Spleen (tissue), 11 donors: Measurements from ENCODE around the gene POU6F2. TPM values are rescaled to one million over a fixed set of nuclear protein-coding genes. Genes with fewer than 3 reads are reported as not detected.
"Not testable (repeated sequence)": the region's sequence is repeated elsewhere in the genome, so short reads cannot be mapped to it uniquely, and the experiment has no call there.

Experiments
- DNase-seq: peaks from one replicate; pipeline ENCODE4 v3.0.0-alpha.2; 2020
- H3K27ac ChIP-seq, 8 donors: fragments of 200-600 bp; sonication (generic) in 7 of 8; 1 replicate in 4 of 8; 2 replicates in 4 of 8; pipeline versions ENCODE4 v1.5.0 to v1.8.0; 2016 to 2021; ENCODE audit warnings: inconsistent platforms in 4 of 8, mild to moderate bottlenecking in 4 of 8, moderate library complexity in 1 of 8
- H3K27me3 ChIP-seq, 7 donors: fragments of 200-600 bp; sonication (generic) in 6 of 7; replicated peaks in 1 of 7; 1 replicate in 4 of 7; 2 replicates in 3 of 7; pipeline versions ENCODE4 v1.5.0 to v1.8.0; 2016 to 2021; ENCODE audit warnings: inconsistent platforms in 3 of 7, mild to moderate bottlenecking in 1 of 7
- H3K36me3 ChIP-seq, 6 donors: fragments of 200-600 bp; sonication (generic) in 5 of 6; 1 replicate in 4 of 6; 2 replicates in 2 of 6; pipeline versions ENCODE4 v1.5.0 to v1.8.0; 2016 to 2021; ENCODE audit warnings: inconsistent platforms in 2 of 6
- H3K4me1 ChIP-seq, 6 donors: fragments of 200-600 bp; sonication (generic) in 5 of 6; 1 replicate in 3 of 6; 2 replicates in 3 of 6; pipeline versions ENCODE4 v1.5.0 to v1.8.0; 2016 to 2021; ENCODE audit warnings: inconsistent platforms in 3 of 6
- H3K4me3 ChIP-seq, 8 donors: fragments of 200-600 bp; sonication (generic) in 7 of 8; 1 replicate in 4 of 8; 2 replicates in 4 of 8; pipeline versions ENCODE4 v1.5.0 to v1.8.0; 2016 to 2021; ENCODE audit warnings: inconsistent platforms in 4 of 8, mild to moderate bottlenecking in 4 of 8, moderate library complexity in 2 of 8
- H3K9me3 ChIP-seq, 8 donors: fragments of 200-600 bp; sonication (generic) in 7 of 8; 1 replicate in 4 of 8; 2 replicates in 4 of 8; pipeline versions ENCODE4 v1.5.0 to v1.8.0; 2016 to 2021; ENCODE audit warnings: inconsistent platforms in 4 of 8
- POLR2A ChIP-seq, 3 donors: fragments of 450-650 bp; IDR thresholded peaks; one replicate each; pipeline ENCODE4 v1.5.1; 2017; ENCODE audit warnings: antibody characterized with exemption in 3 of 3, mild to moderate bottlenecking in 1 of 3
- POLR2AphosphoS5 ChIP-seq, 3 donors: sonication (generic); formaldehyde crosslinking; IDR thresholded peaks; one replicate each; pipeline ENCODE4 v1.5.1; 2017; ENCODE audit warnings: antibody characterized with exemption in 3 of 3
- WGBS, 5 donors: extraction: QIAGEN DNeasy Blood & Tissue Kit in 3 of 5; methylation state at CpG; one replicate each; pipeline versions ENCODE4 v1.1.5 to v1.1.7; 2013 to 2018; 5-methylcytosine and 5-hydroxymethylcytosine counted together
- intact Hi-C: fragments of 100-400 bp; cut with DNase I; formaldehyde crosslinking; loops from one replicate; pipeline ENCODE4 v1.15.0; 2023; ENCODE audit warnings: low total_unique reads
- polyA plus RNA-seq, 3 donors: library from polyadenylated mRNA; stranded (reverse); fragments of 200-250 nt; gene quantifications; one replicate each; pipeline ENCODE4 v1.2.1, GENCODE V29; 2013
- total RNA-seq, 7 donors: library from RNA; depleted of rRNA in 3 of 7; stranded (reverse); fragments of >200 nt in 3 of 7; fragmentation: NEBNext Ultra II Directional in 4 of 7; extraction: Animal tissue kit (Norgen Biotek cat#: 25700) in 4 of 7; gene quantifications; one replicate each; pipeline versions ENCODE4 v1.1.0 to v1.2.1, GENCODE V29; 2016 to 2021
- TF ChIP-seq, protein P1 (sequence below), 11 experiments: fragments of 200-600 bp in 7 of 11; fragments of 450-650 bp in 4 of 11; sonication (generic) in 4 of 11; IDR thresholded peaks in 8 of 11; conservative IDR thresholded peaks in 3 of 11; 1 replicate in 7 of 11; 2 replicates in 4 of 11; pipeline versions ENCODE4 v1.4.0 to v1.8.0; 2016 to 2021; ENCODE audit warnings: antibody characterized with exemption in 11 of 11, inconsistent platforms in 4 of 11, mild to moderate bottlenecking in 1 of 11
- donor health status: healthy with polysubstance abuse.
- donor health status: DM: no; HTN: no; CAD: no; lungs with moderate emphysema.
- donor health status: DM: no; HTN: no; CAD: no.
- donor health status: Bipolar disorder and iron deficiency.
- donor health status: healthy.
- donor health status: DM: no; HTN: no; CAD: no.
- donor health status: DM: yes; HTN: yes; CAD: no.

The POU6F2 gene
- total and polyA plus RNA-seq, 10 donors, result 0.04 to 0.54 (median 0.23) TPM; not detected in 7

DNA sequence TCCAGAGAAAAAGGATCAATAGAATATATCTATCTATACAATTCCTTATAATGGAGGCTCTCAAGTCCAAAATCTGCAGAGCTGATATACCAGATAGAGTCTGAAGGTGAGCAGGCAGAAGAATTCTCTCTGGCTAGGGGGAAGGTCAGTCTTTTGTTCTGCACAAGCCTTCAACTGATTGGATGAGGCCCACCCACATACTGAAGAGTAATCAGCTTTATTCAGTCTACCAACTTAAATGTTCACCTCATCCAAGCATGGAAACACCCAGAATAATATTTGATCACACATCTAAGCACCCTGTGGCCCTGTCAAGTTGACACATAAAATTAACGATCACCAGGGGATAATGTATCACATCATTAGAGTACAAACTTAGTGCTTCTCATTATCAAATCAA lies 394.7 kb downstream of the POU6F2 start:
- intact Hi-C loops, result no loop called here

DNA sequence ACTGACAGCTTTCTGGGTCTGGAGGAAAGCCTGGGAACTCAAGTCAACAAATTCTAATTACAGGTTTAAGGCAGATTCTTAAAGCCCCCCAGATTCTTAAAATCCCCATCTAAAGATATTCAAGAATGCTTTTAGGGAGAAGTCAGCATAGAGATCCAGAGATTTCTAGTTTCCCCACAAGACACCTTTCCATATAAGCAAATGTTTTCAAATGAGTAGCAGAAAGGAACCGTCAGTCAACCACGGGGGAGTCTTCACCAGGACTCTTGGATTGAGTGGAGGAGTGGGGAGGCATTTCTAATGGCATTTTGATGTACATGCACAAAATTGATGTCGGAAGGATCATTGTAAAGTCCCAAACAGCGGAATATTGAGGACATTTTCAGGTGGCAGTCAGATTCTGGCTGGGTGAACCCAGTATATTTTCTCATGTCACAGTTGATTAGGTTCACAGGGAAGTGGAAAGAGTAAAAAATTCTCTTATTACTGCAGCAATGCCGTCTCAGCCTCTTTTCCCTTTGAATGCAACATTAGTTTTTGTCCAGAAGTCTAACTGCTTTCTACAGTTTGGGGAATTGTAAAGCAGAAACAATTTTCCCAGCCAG lies 396.8 kb downstream of the POU6F2 start:
- Histone ChIP-seq H3K27ac (no peak overlapping the region), H3K4me3 (no peak overlapping the region)

More for the DNA sequence above, 394.7 kb downstream of the POU6F2 start:
- H3K27ac ChIP-seq, result no peak overlapping the region
- 85 to 100% (median 96%) methylated on average over 1 of the region's 1 CpG for WGBS, 5 donors
- H3K36me3 ChIP-seq, result no peaks in the 10 kb centered on the region
- TF ChIP-seq, protein P1, sequence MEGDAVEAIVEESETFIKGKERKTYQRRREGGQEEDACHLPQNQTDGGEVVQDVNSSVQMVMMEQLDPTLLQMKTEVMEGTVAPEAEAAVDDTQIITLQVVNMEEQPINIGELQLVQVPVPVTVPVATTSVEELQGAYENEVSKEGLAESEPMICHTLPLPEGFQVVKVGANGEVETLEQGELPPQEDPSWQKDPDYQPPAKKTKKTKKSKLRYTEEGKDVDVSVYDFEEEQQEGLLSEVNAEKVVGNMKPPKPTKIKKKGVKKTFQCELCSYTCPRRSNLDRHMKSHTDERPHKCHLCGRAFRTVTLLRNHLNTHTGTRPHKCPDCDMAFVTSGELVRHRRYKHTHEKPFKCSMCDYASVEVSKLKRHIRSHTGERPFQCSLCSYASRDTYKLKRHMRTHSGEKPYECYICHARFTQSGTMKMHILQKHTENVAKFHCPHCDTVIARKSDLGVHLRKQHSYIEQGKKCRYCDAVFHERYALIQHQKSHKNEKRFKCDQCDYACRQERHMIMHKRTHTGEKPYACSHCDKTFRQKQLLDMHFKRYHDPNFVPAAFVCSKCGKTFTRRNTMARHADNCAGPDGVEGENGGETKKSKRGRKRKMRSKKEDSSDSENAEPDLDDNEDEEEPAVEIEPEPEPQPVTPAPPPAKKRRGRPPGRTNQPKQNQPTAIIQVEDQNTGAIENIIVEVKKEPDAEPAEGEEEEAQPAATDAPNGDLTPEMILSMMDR (IDR thresholded peaks at IDR 0.05 in 8 of 11, conservative IDR thresholded peaks at IDR 0.05 in 3 of 11), result no peak
- TF ChIP-seq POLR2AphosphoS5 (IDR thresholded peaks at IDR 0.05) (no peak), POLR2A (IDR thresholded peaks at IDR 0.05) (no peak)
- DNase-seq, result no peak
- no peak overlapping the region for H3K4me3 ChIP-seq
- H3K27me3 ChIP-seq, result peaks cover 0 to 16% (median 0%) of the 10 kb centered on the region in 7 donors
- H3K4me1 ChIP-seq, result no peaks in the 10 kb centered on the region
- H3K9me3 ChIP-seq, result no peaks in the 10 kb centered on the region

DNA sequence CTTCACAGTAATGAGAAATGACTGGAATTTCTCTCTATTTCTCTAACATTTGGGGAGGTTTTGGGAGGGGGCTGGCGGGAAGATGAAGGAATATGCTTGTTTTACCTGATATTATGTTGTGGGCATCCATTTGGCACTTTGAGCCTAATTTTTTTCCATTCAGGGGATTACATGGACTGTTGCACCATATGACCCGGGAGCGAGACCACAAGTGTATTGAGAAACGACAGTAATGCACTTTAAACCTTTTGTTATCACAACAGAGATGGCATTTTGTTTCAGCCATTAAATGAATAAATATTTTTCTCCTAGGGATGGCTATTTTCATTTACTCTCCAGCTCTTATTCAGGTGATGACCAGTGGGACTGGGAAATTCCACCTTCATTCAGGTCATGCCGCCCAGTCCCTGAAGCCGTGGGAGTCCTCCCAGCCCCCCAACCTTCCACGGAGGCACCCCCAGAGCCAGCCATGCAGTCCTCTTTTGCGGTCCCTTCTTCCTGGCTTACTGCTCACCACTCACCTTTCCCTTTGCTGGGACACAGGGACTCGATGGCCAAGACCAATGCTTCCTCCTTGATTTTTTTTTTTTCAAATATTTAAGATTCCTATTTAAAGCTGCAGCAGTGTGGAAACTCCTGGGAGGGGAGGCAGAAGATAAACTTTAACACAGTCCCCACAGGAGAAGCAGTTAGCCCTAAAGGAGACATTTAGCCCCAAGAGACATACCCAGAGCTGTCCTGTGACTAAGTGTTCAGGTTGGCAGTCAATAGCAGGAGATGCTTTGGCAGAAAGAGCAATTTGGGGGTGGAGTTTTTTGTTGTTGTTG lies 397.6 kb downstream of the POU6F2 start:
- intact Hi-C loops, result no loop called here
- 63 to 78% (median 69%) methylated on average over 9 of the region's 9 CpGs for whole genome bisulfite sequencing, 5 donors

More for the DNA sequence above, 396.8 kb downstream of the POU6F2 start:
- Histone ChIP-seq H3K36me3 (no peaks in the 10 kb centered on the region), H3K27me3 (peaks cover 0 to 16% (median 0%) of the 10 kb centered on the region in 7 donors), H3K9me3 (no peaks in the 10 kb centered on the region), H3K4me1 (no peaks in the 10 kb centered on the region)
- DNase-seq, result no peak
- intact Hi-C loops, result no loop called here
- WGBS, 5 donors, result 75 to 82% (median 78%) methylated on average over 5 of the region's 5 CpGs
- TF ChIP-seq POLR2A (IDR thresholded peaks at IDR 0.05) (no peak), POLR2AphosphoS5 (IDR thresholded peaks at IDR 0.05) (no peak)
- TF ChIP-seq, protein P1 (IDR thresholded peaks at IDR 0.05 in 8 of 11, conservative IDR thresholded peaks at IDR 0.05 in 3 of 11), result no peak

DNA sequence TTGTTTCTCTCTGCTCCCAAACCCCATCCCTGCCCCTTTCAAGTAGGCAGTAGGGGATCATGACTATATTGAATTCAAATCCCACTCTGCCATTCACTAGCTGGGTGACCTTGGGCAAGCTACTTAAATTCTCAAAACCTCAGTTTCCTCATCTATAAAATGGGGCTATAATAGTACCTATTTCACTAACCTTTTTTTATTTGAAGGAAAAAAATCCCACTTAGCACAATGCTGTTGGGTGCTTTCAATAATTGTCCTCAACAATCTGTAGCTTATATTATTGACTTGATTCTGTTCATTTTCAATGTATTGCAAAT lies 398.1 kb downstream of the POU6F2 start:
- DNase-seq, result no peak
- Histone ChIP-seq H3K9me3 (no peaks in the 10 kb centered on the region), H3K4me1 (no peaks in the 10 kb centered on the region), H3K27me3 (peaks cover 0 to 16% (median 0%) of the 10 kb centered on the region in 7 donors), H3K27ac (no peak overlapping the region), H3K36me3 (no peaks in the 10 kb centered on the region), H3K4me3 (no peak overlapping the region)
- TF ChIP-seq, protein P1 (IDR thresholded peaks at IDR 0.05 in 8 of 11, conservative IDR thresholded peaks at IDR 0.05 in 3 of 11), result no peak
- TF ChIP-seq POLR2A (IDR thresholded peaks at IDR 0.05), result no peak
- no peak for TF ChIP-seq POLR2AphosphoS5 (IDR thresholded peaks at IDR 0.05)
- intact Hi-C loops, result no loop called here

More for the DNA sequence above, 397.6 kb downstream of the POU6F2 start:
- H3K9me3 ChIP-seq, result no peaks in the 10 kb centered on the region
- no peaks in the 10 kb centered on the region for H3K4me1 ChIP-seq
- H3K4me3 ChIP-seq, result no peak overlapping the region
- TF ChIP-seq POLR2AphosphoS5 (IDR thresholded peaks at IDR 0.05), result no peak
- TF ChIP-seq, protein P1 (IDR thresholded peaks at IDR 0.05 in 8 of 11, conservative IDR thresholded peaks at IDR 0.05 in 3 of 11), result no peak
- no peak for TF ChIP-seq POLR2A (IDR thresholded peaks at IDR 0.05)
- no peak for DNase-seq
- no peak overlapping the region for H3K27ac ChIP-seq
- no peaks in the 10 kb centered on the region for H3K36me3 ChIP-seq
- H3K27me3 ChIP-seq, result peaks cover 0 to 16% (median 0%) of the 10 kb centered on the region in 7 donors

DNA sequence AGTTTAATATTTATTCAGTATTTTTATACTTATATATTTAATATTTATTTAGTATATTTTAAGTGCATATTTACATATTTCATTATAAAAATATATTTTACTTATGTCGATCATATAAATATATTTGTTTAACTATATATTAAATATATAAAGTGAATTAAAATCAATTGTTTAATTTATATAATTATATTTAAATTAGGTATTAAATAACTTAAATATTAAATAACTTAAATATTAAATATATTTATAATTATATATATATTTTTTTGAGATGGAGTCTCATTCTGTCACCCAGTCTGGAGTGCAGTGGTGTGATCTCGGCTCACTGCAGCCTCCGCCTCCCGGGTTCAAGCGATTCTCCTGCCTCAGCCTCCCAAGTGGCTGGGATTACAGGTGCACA lies 399.2 kb downstream of the POU6F2 start:
- H3K27me3 ChIP-seq, result peaks cover 0 to 16% (median 0%) of the 10 kb centered on the region in 7 donors
- WGBS, 5 donors, result 93 to 97% (median 94%) methylated on average over 5 of the region's 5 CpGs
- H3K36me3 ChIP-seq, DNase-seq, H3K27ac ChIP-seq, intact Hi-C loops, H3K4me1 ChIP-seq, H3K4me3 ChIP-seq, H3K9me3 ChIP-seq: not testable (repeated sequence)
